MM.1S (cell line): ENCODE results near the gene PLA2G2E.

Experiments
- CTCF ChIP-seq: fragments of 300-600 bp; sonication (generic); IDR thresholded peaks from 2 replicates; pipeline ENCODE4 v1.5.1; 2016; ENCODE audit warnings: antibody characterized with exemption, low read length, mixed read lengths
- EZH2 ChIP-seq: fragments of 300-600 bp; sonication (generic); optimal IDR thresholded peaks from 2 replicates; pipeline ENCODE3; 2017; ENCODE audit warnings: low read depth, mild to moderate bottlenecking, antibody characterized with exemption, low read length, mixed read lengths

- no peak for TF ChIP-seq EZH2
- no peak for TF ChIP-seq CTCF
Observed at GRCh38 chr1:19934336-19934735, 10.9 kb upstream of the PLA2G2E start.
